Tibial nerve (tissue), 4 donors: Measurements from ENCODE around the gene CAMSAP2.

Source experiments
- EP300 ChIP-seq, 2 donors: sonication (generic); formaldehyde crosslinking; IDR thresholded peaks; one replicate each; pipeline ENCODE4 v1.6.1; 2017; ENCODE audit warnings: antibody characterized with exemption in 2 of 2, mild to moderate bottlenecking in 1 of 2
- POLR2A ChIP-seq, 2 donors: fragments of 450-650 bp; IDR thresholded peaks; one replicate each; pipeline ENCODE4 v1.6.1; 2017; ENCODE audit warnings: antibody characterized with exemption in 2 of 2, mild to moderate bottlenecking in 2 of 2, moderate library complexity in 2 of 2
- TF ChIP-seq, protein P1 (sequence below), 5 experiments: fragments of 200-600 bp in 3 of 5; fragments of 450-650 bp in 2 of 5; sonication (generic) in 3 of 5; IDR thresholded peaks; one replicate each; pipeline ENCODE4 v1.5.1; 2016 to 2019; ENCODE audit warnings: antibody characterized with exemption in 5 of 5, mild to moderate bottlenecking in 3 of 5, moderate library complexity in 2 of 5

GRCh38 chr1:200699871-200700270 lies 38.8 kb upstream of the CAMSAP2 start:
- TF ChIP-seq POLR2A (IDR thresholded peaks at IDR 0.05) (no peak), EP300 (IDR thresholded peaks at IDR 0.05) (no peak)
- TF ChIP-seq, protein P1, sequence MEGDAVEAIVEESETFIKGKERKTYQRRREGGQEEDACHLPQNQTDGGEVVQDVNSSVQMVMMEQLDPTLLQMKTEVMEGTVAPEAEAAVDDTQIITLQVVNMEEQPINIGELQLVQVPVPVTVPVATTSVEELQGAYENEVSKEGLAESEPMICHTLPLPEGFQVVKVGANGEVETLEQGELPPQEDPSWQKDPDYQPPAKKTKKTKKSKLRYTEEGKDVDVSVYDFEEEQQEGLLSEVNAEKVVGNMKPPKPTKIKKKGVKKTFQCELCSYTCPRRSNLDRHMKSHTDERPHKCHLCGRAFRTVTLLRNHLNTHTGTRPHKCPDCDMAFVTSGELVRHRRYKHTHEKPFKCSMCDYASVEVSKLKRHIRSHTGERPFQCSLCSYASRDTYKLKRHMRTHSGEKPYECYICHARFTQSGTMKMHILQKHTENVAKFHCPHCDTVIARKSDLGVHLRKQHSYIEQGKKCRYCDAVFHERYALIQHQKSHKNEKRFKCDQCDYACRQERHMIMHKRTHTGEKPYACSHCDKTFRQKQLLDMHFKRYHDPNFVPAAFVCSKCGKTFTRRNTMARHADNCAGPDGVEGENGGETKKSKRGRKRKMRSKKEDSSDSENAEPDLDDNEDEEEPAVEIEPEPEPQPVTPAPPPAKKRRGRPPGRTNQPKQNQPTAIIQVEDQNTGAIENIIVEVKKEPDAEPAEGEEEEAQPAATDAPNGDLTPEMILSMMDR (IDR thresholded peaks at IDR 0.05): no peak
